Neural cell (in vitro differentiated cells): ENCODE data around the gene C22orf23. TPM values are rescaled to one million over a fixed set of nuclear protein-coding genes. Genes with fewer than 3 reads are reported as not detected.

Source experiments
- H2AFZ ChIP-seq: fragments of 200-600, 300-800 bp; sonication (generic), shearing (Covaris generic); 2 replicates; pipeline ENCODE4 v1.6.0; 2014; ENCODE audit warnings: low read depth, mild to moderate bottlenecking, antibody characterized with exemption, low read length, moderate library complexity
- H3F3A ChIP-seq: fragments of 200-600 bp; shearing (Covaris generic); 2 replicates; pipeline ENCODE4 v1.6.1; 2016; ENCODE audit warnings: mild to moderate bottlenecking, moderate library complexity, mixed read lengths, antibody characterized with exemption, low read length; ENCODE audit not compliant: insufficient read depth, poor library complexity, severe bottlenecking
- H3K27ac ChIP-seq: fragments of 200-600, 300-800 bp; sonication (generic), shearing (Covaris generic); 2 replicates; pipeline ENCODE4 v1.5.1; 2014; ENCODE audit warnings: mild to moderate bottlenecking, low read length, moderate library complexity
- H3K27me3 ChIP-seq: fragments of 300-800, 200-600 bp; sonication (generic), shearing (Covaris generic); 2 replicates; pipeline ENCODE4 v1.6.0; 2014; ENCODE audit warnings: mild to moderate bottlenecking, low read depth, low read length, moderate library complexity; ENCODE audit not compliant: insufficient read depth
- H3K36me3 ChIP-seq: fragments of 300-800, 200-600 bp; sonication (generic), shearing (Covaris generic); 2 replicates; pipeline ENCODE4 v1.5.1; 2014; ENCODE audit warnings: mild to moderate bottlenecking, antibody characterized with exemption, low read length, moderate library complexity; ENCODE audit not compliant: insufficient read depth
- H3K4me2 ChIP-seq: fragments of 300-800, 200-600 bp; sonication (generic), shearing (Covaris generic); 2 replicates; pipeline ENCODE4 v1.6.0; 2014; ENCODE audit warnings: mild to moderate bottlenecking, low read length
- H3K4me3 ChIP-seq: fragments of 300-800, 200-600 bp; sonication (generic), shearing (Covaris generic); 2 replicates; pipeline ENCODE4 v1.5.1; 2014; ENCODE audit warnings: mild to moderate bottlenecking, low read length, moderate library complexity
- H3K79me2 ChIP-seq: fragments of 200-600 bp; shearing (Covaris generic); replicated peaks from 2 replicates; pipeline ENCODE4 v1.6.0; 2014; ENCODE audit warnings: mild to moderate bottlenecking, low read length, moderate library complexity; ENCODE audit not compliant: insufficient read depth
- H3K9ac ChIP-seq: fragments of 300-800, 200-600 bp; sonication (generic), shearing (Covaris generic); 2 replicates; pipeline ENCODE4 v1.6.1; 2016; ENCODE audit warnings: mild to moderate bottlenecking, low read length, mixed read lengths
- H3K9me2 ChIP-seq: fragments of 200-600 bp; shearing (Covaris generic); 2 replicates; pipeline ENCODE4 v1.6.1; 2016; ENCODE audit warnings: mild to moderate bottlenecking, low read length, mixed read lengths; ENCODE audit not compliant: insufficient read depth
- H3K9me3 ChIP-seq: fragments of 200-600, 300-800 bp; sonication (generic), shearing (Covaris generic); 2 replicates; pipeline ENCODE4 v1.6.1; 2016; ENCODE audit warnings: mild to moderate bottlenecking, mixed run types, low read length, moderate library complexity, mixed read lengths
- H4K20me1 ChIP-seq: fragments of 200-600 bp; shearing (Covaris generic); 2 replicates; pipeline ENCODE4 v1.6.1; 2016; ENCODE audit warnings: mild to moderate bottlenecking, mixed run types; ENCODE audit not compliant: insufficient read depth
- EP300 ChIP-seq: fragments of 450-650 bp; conservative IDR thresholded peaks from 2 replicates; pipeline ENCODE4 v1.6.1; 2014; ENCODE audit warnings: antibody characterized with exemption, mild to moderate bottlenecking, moderate library complexity; ENCODE audit not compliant: poor library complexity, severe bottlenecking
- EZH2 ChIP-seq: fragments of 200-600, 300-800 bp; shearing (Covaris generic), sonication (generic); IDR thresholded peaks from 2 replicates; pipeline ENCODE4 v1.6.1; 2014; ENCODE audit warnings: antibody characterized with exemption, low read length, borderline replicate concordance, mild to moderate bottlenecking; ENCODE audit not compliant: insufficient read depth, poor library complexity, severe bottlenecking
- MXI1 ChIP-seq: fragments of 450-650 bp; conservative IDR thresholded peaks from 2 replicates; pipeline ENCODE4 v1.6.1; 2014; ENCODE audit warnings: antibody characterized with exemption, mild to moderate bottlenecking; ENCODE audit not compliant: poor library complexity, severe bottlenecking
- POLR2AphosphoS5 ChIP-seq: IDR thresholded peaks from 2 replicates; pipeline ENCODE4 v1.6.1; 2012
- RAD21 ChIP-seq: fragments of 450-650 bp; conservative IDR thresholded peaks from 2 replicates; pipeline ENCODE4 v1.6.1; 2014; ENCODE audit warnings: antibody characterized with exemption, mild to moderate bottlenecking, moderate library complexity
- SMC3 ChIP-seq: fragments of 450-650 bp; conservative IDR thresholded peaks from 2 replicates; pipeline ENCODE4 v1.6.1; 2014; ENCODE audit warnings: antibody characterized with exemption, mild to moderate bottlenecking, moderate library complexity; ENCODE audit not compliant: poor library complexity
- TAF1 ChIP-seq: IDR thresholded peaks from 2 replicates; pipeline ENCODE4 v1.6.1; 2012; ENCODE audit warnings: low read depth
- polyA plus RNA-seq: library from polyadenylated mRNA; depleted of rRNA; stranded (reverse); fragments of >200 nt; gene quantifications from 2 replicates; pipeline ENCODE4 v1.2.3, GENCODE V29; 2014
- TF ChIP-seq, protein P1 (sequence below): IDR thresholded peaks from 2 replicates; pipeline ENCODE4 v1.6.1; 2012; ENCODE audit warnings: borderline replicate concordance
- TF ChIP-seq, protein P2 (sequence below): fragments of 450-650 bp; IDR thresholded peaks from 2 replicates; pipeline ENCODE4 v1.5.1; 2014; ENCODE audit warnings: antibody characterized with exemption, mild to moderate bottlenecking, moderate library complexity; ENCODE audit not compliant: poor library complexity, severe bottlenecking

The C22orf23 gene
- polyA plus RNA-seq, 1 donor from 2014 or later, result 1.3 TPM

DNA sequence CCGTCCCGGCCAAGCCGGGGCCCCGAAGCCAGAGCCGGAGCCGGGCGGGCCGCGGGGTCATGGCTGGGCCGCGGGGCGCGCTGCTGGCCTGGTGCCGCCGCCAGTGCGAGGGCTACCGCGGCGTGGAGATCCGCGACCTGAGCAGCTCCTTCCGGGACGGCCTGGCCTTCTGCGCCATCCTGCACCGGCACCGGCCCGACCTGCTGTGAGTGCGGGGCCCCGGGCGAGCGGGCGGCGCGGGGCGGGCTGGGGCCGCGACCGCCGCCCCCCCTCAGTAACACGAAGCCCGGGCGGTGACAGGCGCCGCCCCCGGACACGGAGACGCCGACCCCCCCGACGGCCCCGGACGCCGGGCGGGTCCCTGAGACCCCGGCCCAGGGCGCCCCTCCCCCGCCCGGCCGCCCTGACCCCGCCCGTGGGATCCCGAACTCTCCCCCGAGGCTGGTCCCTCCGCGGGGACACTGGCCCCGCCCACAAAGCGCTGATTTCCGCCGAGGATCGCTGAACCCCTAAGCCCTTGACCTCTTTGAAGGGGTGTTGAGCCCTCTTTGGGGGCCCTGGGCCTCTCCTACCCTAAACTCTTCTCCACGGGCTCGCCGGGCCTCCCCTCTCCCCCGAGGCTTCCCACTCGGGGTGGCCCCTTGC lies 46.9 kb downstream of the C22orf23 start:
- H3K9ac ChIP-seq, result peak overlapping the region; percentile 68
- peak overlapping the region; percentile 67 for H3K4me3 ChIP-seq
- no peak overlapping the region for H3K27ac ChIP-seq
- peak overlapping the region; percentile 27 for H3K4me2 ChIP-seq
- H3K36me3 ChIP-seq, result no peaks in the 10 kb centered on the region
- no peak overlapping the region for H2AFZ ChIP-seq
- no peaks in the 10 kb centered on the region for H3K9me3 ChIP-seq
- no peaks in the 10 kb centered on the region for H3K9me2 ChIP-seq
- TF ChIP-seq, protein P1, sequence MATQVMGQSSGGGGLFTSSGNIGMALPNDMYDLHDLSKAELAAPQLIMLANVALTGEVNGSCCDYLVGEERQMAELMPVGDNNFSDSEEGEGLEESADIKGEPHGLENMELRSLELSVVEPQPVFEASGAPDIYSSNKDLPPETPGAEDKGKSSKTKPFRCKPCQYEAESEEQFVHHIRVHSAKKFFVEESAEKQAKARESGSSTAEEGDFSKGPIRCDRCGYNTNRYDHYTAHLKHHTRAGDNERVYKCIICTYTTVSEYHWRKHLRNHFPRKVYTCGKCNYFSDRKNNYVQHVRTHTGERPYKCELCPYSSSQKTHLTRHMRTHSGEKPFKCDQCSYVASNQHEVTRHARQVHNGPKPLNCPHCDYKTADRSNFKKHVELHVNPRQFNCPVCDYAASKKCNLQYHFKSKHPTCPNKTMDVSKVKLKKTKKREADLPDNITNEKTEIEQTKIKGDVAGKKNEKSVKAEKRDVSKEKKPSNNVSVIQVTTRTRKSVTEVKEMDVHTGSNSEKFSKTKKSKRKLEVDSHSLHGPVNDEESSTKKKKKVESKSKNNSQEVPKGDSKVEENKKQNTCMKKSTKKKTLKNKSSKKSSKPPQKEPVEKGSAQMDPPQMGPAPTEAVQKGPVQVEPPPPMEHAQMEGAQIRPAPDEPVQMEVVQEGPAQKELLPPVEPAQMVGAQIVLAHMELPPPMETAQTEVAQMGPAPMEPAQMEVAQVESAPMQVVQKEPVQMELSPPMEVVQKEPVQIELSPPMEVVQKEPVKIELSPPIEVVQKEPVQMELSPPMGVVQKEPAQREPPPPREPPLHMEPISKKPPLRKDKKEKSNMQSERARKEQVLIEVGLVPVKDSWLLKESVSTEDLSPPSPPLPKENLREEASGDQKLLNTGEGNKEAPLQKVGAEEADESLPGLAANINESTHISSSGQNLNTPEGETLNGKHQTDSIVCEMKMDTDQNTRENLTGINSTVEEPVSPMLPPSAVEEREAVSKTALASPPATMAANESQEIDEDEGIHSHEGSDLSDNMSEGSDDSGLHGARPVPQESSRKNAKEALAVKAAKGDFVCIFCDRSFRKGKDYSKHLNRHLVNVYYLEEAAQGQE, result no peak
- TF ChIP-seq MXI1 (no peak), EP300 (no peak), EZH2 (no peak), RAD21 (no peak), SMC3 (no peak), POLR2AphosphoS5 (no peak), TAF1 (no peak)
- TF ChIP-seq, protein P2, sequence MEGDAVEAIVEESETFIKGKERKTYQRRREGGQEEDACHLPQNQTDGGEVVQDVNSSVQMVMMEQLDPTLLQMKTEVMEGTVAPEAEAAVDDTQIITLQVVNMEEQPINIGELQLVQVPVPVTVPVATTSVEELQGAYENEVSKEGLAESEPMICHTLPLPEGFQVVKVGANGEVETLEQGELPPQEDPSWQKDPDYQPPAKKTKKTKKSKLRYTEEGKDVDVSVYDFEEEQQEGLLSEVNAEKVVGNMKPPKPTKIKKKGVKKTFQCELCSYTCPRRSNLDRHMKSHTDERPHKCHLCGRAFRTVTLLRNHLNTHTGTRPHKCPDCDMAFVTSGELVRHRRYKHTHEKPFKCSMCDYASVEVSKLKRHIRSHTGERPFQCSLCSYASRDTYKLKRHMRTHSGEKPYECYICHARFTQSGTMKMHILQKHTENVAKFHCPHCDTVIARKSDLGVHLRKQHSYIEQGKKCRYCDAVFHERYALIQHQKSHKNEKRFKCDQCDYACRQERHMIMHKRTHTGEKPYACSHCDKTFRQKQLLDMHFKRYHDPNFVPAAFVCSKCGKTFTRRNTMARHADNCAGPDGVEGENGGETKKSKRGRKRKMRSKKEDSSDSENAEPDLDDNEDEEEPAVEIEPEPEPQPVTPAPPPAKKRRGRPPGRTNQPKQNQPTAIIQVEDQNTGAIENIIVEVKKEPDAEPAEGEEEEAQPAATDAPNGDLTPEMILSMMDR, result no peak
- H3K27me3 ChIP-seq, result no peaks in the 10 kb centered on the region
- H3K79me2 ChIP-seq, result no peaks in the 10 kb centered on the region
- H3F3A ChIP-seq, result no peaks in the 10 kb centered on the region
- no peaks in the 10 kb centered on the region for H4K20me1 ChIP-seq

DNA sequence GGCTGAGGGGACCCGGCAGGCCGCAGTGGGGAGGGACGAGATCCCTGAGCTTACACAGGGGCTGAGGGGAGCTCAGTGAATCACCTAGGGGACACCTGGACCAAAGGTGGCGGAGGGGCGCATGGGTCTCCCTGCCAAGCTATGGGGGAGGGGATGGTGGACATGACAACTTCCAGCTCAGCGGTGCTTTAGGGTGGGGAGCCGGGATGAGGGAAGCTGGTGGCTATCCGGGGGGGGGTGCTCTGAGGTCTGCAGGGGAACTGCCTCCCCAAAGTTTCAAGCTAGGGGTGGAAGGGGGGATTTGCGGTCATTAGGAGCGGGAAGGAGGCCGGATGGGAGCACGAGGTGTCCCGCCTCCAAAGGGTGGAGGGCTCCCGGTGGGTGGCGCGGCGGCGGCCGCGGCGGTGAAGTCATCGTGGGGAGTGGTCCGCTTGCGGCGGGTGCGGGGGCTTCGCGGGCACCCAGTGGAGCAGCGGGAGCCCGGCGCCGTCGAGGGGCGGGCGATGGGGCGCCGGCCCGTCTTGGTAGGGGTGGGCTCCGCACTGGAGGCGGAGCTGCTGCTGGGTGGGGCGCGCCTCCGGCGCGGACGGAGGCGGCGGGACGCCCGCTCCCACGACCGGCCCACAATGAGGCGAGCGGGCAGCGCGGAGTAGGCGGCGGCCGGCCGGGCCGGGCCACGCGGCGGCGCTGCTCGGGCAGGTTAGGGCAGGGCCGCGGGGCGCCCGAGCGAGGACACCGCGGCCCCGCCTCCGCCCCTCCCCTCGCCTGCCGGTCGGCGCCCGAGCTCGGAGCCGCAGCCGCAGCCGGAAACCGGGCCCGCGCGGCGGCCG lies 47.7 kb downstream of the C22orf23 start, which contains the start of gene MICALL1:
MICALL1 (plus strand) TSS at position 764 of the 830 bp plus-strand sequence. CDS start 126 bp downstream, outside the sequence.
- no peak within 1 kb of the TSS for H3K27ac ChIP-seq
- peak within 1 kb of the TSS; percentile 33 for H2AFZ ChIP-seq
- H3K4me3 ChIP-seq, result peak within 1 kb of the TSS; percentile 67

More for the DNA sequence above, 47.7 kb downstream of the C22orf23 start, which contains the start of gene MICALL1:
- TF ChIP-seq TAF1, result no peak
- TF ChIP-seq, protein P1, result peak; percentile 16
- TF ChIP-seq, protein P2, result peak; percentile 45
- Histone ChIP-seq H3F3A (no peaks in the 10 kb centered on the region), H3K79me2 (no peaks in the 10 kb centered on the region), H3K36me3 (no peaks in the 10 kb centered on the region), H3K9me2 (no peaks in the 10 kb centered on the region), H3K9me3 (no peaks in the 10 kb centered on the region), H3K9ac (peak within 1 kb of the TSS; percentile 68), H3K27me3 (no peaks in the 10 kb centered on the region), H4K20me1 (no peaks in the 10 kb centered on the region), H3K4me2 (peak within 1 kb of the TSS; percentile 27)
